ENCODE data around the gene PNLIPRP3. TPM values are rescaled to one million over a fixed set of nuclear protein-coding genes. Genes with fewer than 3 reads are reported as not detected.

Gene PNLIPRP3
- total and polyA plus RNA-seq, 10 donors: not detected

DNA sequence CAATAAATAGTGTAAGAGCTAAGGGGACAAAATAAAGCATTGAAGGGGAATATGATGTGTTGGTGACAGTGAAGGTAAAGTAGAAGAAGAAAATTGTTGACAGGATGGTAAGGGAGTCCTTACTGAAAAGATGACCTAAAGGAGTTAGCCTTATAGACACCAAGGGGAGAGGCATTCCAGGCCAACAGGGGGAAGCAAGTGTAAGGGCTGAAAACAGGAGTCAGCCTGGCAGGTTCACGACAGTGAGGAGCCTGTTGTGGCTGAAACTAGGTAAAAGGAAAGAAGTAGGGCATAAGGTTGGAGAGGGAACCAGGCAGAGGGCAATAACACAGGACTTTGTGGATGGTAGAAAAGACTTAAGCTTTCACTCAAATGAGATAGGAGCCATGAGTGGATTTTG lies 34.0 kb downstream of the PNLIPRP3 start:
- 5 to 69% (median 65%) methylated on average over 1 of the region's 1 CpG for WGBS, 5 donors
- Histone ChIP-seq H3K9me3 (no peaks in the 10 kb centered on the region), H3K4me3 (no peak overlapping the region), H3K36me3 (no peaks in the 10 kb centered on the region), H3K4me1 (no peaks in the 10 kb centered on the region), H3K27me3 (replicated peaks in 1 of 7) (no peaks in the 10 kb centered on the region), H3K27ac (no peak overlapping the region)
- TF ChIP-seq POLR2AphosphoS5 (IDR thresholded peaks at IDR 0.05) (no peak), POLR2A (IDR thresholded peaks at IDR 0.05) (no peak)
- TF ChIP-seq, protein P1, sequence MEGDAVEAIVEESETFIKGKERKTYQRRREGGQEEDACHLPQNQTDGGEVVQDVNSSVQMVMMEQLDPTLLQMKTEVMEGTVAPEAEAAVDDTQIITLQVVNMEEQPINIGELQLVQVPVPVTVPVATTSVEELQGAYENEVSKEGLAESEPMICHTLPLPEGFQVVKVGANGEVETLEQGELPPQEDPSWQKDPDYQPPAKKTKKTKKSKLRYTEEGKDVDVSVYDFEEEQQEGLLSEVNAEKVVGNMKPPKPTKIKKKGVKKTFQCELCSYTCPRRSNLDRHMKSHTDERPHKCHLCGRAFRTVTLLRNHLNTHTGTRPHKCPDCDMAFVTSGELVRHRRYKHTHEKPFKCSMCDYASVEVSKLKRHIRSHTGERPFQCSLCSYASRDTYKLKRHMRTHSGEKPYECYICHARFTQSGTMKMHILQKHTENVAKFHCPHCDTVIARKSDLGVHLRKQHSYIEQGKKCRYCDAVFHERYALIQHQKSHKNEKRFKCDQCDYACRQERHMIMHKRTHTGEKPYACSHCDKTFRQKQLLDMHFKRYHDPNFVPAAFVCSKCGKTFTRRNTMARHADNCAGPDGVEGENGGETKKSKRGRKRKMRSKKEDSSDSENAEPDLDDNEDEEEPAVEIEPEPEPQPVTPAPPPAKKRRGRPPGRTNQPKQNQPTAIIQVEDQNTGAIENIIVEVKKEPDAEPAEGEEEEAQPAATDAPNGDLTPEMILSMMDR (IDR thresholded peaks at IDR 0.05 in 8 of 11, conservative IDR thresholded peaks at IDR 0.05 in 3 of 11): no peak
- no peak for DNase-seq
- intact Hi-C loops (cut with DNase I; ENCODE audit: low total_unique reads): no loop called here

- intact Hi-C loops (cut with DNase I; ENCODE audit: low total_unique reads): no loop called here
- Histone ChIP-seq H3K27me3 (replicated peaks in 1 of 7) (no peaks in the 10 kb centered on the region), H3K27ac (no peak overlapping the region), H3K4me3 (no peak overlapping the region), H3K9me3 (no peaks in the 10 kb centered on the region), H3K4me1 (no peaks in the 10 kb centered on the region), H3K36me3 (no peaks in the 10 kb centered on the region)
- TF ChIP-seq POLR2AphosphoS5 (IDR thresholded peaks at IDR 0.05): no peak
- TF ChIP-seq, protein P1 (IDR thresholded peaks at IDR 0.05 in 8 of 11, conservative IDR thresholded peaks at IDR 0.05 in 3 of 11): no peak
- TF ChIP-seq POLR2A (IDR thresholded peaks at IDR 0.05): no peak
- no peak for DNase-seq
- 46 to 65% (median 60%) methylated on average over 1 to 2 of the region's 2 CpGs for WGBS, 5 donors
Observed at GRCh38 chr10:116464257-116464656, 36.6 kb downstream of the PNLIPRP3 start.

- no peak for TF ChIP-seq POLR2A (IDR thresholded peaks at IDR 0.05)
- TF ChIP-seq, protein P1 (IDR thresholded peaks at IDR 0.05 in 8 of 11, conservative IDR thresholded peaks at IDR 0.05 in 3 of 11): no peak
- TF ChIP-seq POLR2AphosphoS5 (IDR thresholded peaks at IDR 0.05): no peak
- Histone ChIP-seq H3K9me3 (no peaks in the 10 kb centered on the region), H3K4me3 (no peak overlapping the region), H3K4me1 (no peaks in the 10 kb centered on the region), H3K27me3 (replicated peaks in 1 of 7) (no peaks in the 10 kb centered on the region), H3K36me3 (no peaks in the 10 kb centered on the region), H3K27ac (no peak overlapping the region)
- DNase-seq: no peak
- 11 to 22% (median 12%) methylated on average over 3 of the region's 3 CpGs for WGBS, 5 donors
- intact Hi-C loops (cut with DNase I; ENCODE audit: low total_unique reads): no loop called here
Observed at GRCh38 chr10:116465546-116465945, 37.9 kb downstream of the PNLIPRP3 start.

DNA sequence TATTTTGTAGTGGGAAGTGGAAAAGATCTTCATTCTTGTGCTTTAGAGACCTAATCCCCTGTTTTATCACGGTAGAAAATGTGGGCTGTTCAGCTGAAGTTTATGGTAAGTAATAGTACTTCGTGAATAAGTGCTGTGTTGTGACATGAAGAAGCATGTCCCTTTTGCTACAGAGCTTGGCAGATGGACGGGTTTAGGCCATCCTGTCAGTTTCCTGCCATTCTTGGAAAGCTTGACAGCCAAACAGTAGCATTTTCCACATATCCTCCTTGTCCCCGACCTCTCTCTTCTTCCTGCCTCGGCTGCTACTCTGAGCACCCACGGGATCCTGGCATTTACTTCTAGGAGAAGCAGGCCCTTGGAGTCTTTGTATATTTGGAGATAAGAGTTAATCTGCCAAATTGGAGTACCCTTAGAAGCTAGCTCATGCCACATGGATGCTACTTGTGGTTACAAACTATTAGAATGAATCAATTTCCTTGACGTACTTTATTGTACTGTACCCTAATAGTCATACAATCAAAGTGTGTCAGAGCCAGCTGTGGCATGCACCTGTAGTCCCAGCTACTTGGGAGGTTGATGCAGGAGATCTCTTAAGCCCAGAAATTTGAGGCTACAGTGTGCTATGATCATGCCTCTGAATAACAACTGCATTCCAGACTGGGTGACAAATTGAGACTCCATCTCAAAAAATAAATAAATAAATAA lies 39.2 kb downstream of the PNLIPRP3 start:
- intact Hi-C loops (cut with DNase I; ENCODE audit: low total_unique reads): no loop called here
- H3K36me3 ChIP-seq: no peaks in the 10 kb centered on the region
- no peaks in the 10 kb centered on the region for H3K4me1 ChIP-seq
- no peak overlapping the region for H3K4me3 ChIP-seq
- H3K27ac ChIP-seq: no peak overlapping the region
- WGBS, 5 donors: 54 to 81% (median 64%) methylated on average over 7 of the region's 7 CpGs
- no peaks in the 10 kb centered on the region for H3K9me3 ChIP-seq
- no peak for DNase-seq
- H3K27me3 ChIP-seq (replicated peaks in 1 of 7): no peaks in the 10 kb centered on the region
- TF ChIP-seq POLR2AphosphoS5 (IDR thresholded peaks at IDR 0.05) (no peak), POLR2A (IDR thresholded peaks at IDR 0.05) (no peak)
- TF ChIP-seq, protein P1 (IDR thresholded peaks at IDR 0.05 in 8 of 11, conservative IDR thresholded peaks at IDR 0.05 in 3 of 11): no peak

Data from spleen (tissue), 11 donors.